UCSD-AML1 (cell line): ENCODE data around the gene SCG2.
"Not testable (repeated sequence)": the region's sequence is repeated elsewhere in the genome, so short reads cannot be mapped to it uniquely, and the experiment has no call there.

Experiments used
- DNase-seq: peaks from one replicate; lab custom pipeline; 2025; ENCODE audit not compliant: unreplicated experiment; lab: John Stamatoyannopoulos, UW

Gene SCG2

DNA sequence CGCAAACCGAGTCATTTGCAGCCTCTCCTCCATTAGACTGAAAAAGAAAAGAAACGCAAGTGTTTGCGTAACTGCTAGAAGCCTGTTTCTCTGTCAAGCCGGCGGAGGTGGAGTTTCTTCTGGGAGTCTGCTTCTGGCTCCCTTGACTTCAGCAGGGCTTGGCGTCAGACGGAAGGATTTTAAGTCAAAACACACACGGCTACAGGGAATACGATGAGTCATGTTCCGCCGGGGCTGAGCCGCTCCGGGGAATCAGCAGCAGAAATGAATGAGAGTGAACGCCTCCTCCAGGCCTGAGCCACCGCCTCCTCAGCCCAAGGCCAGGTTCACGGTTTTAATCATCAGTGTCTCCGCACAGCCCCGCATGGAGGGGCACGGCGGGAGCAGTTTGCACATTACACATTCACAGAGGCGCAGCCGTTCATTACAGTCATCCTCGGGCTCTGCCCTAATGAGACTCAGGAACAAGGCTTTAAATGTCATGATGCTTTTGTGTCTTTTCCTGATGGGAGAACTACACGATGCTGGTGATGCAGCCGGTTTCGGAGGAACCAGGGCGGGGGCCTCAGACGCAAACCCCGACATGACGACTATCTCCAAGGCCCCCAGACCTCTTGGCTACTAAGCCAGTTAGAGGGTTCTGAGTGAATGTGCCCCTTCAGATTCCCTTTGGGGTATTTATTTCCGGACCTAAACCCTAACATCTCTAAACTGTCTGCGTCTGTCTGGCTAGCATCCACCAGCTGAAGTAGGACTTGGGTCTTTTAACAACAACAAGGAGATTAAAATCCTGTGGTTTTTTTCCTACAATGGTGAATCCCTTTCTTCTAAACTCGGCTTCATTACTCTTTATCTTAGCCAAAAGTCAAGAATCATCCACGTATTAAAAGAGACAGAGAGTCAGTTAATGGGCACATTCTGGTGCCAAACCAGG lies 11.1 kb upstream of the SCG2 start:
- DNase-seq, result no peak

DNA sequence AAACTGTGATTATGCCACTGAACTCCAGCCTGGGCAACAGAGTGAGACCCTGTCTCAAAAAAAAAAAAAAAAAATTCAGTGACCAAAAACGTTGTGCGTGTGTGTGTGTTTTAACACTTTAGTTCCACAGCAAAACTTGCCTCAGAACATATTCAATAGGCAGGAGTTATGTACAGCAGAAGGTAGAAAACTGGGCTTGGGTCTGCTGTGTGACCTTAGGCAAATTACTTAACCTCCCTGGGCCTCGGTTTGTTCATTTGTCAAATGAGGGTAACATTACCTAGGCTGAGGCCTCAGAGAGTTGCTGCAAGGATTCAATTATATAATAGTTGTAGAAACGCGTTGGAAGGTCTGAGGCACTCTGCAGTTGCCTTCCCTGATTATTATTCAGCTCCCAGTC lies 10.3 kb upstream of the SCG2 start:
- DNase-seq, result no peak

- DNase-seq, result no peak
Observed at GRCh38 chr2:223611061-223611460, 8.9 kb upstream of the SCG2 start.

GRCh38 chr2:223607476-223607875 lies 5.3 kb upstream of the SCG2 start:
- no peak for DNase-seq

GRCh38 chr2:223606946-223607345 lies 4.8 kb upstream of the SCG2 start:
- DNase-seq, result no peak

GRCh38 chr2:223604231-223604630 lies 2.1 kb upstream of the SCG2 start:
- DNase-seq, result no peak

DNA sequence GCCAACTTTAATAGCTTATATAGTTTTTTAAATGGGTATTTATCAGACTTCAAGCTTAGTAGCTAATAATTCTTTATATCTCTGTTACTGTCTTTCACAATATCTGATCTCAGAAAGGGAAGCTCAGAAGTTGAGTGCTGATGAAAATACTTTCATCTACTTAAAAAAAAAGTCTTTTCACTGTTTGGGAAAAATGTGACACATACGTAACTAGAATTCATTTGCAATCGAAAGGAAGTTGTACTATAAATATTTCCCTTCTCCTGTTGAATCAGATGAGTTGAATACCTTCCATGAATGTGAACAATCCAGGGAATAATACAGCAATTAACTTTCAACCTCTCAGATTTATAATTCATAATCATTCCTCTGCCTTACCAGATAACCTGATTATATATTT lies 811 bp upstream of the SCG2 start:
- no peak for DNase-seq

GRCh38 chr2:223601018-223601417 lies 1.1 kb downstream of the SCG2 start:
- no peak for DNase-seq

- DNase-seq, result no peak
Observed at GRCh38 chr2:223599640-223600380, 2.4 kb downstream of the SCG2 start.

DNA sequence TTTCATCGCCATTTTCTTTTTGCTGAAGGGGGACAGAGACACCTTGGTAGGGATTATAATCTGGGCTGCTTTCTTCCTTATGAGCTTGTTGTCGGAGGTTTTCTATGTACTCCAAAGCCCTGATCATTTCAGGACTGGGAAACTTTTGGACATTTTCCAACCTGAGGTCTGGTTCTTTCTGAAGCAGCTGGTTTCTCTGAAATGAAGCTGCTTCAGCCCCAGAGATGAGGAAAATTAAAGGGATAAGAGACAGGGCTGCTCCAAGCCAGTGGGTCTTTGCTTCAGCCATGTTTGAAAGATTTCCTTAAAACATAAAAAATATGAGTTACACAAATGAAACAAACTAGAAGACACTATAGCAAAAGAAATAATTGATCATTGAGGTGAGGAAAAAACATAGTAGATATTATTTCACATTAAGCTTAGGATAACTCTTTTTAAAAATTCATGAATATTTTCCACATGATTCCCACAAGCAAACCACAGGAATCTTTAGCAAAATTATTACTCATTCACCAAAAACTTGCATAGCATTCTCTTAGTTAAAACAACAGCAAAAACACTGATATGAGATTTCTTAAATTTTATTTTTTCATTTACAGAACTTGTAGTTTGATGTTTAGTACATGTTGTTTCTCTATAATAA lies 3.0 kb downstream of the SCG2 start:
- DNase-seq, result no peak

DNA sequence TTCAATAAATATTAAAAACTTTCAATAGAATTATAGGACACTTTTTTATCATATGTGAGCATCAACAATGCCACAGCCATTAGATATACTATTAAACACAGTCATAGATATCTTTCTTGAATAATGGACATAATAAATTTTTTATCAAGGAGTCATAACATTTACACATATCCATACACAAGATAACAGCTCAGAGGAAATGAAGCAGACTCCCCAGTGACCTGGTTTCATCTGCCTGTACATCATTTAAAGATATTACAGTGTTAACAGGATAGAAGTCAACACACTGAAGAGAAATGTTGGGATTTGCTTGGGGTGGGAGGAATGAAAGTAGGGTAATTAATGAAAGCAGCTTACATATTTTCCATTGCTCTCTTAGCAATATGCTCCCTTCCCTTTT lies 5.1 kb downstream of the SCG2 start:
- DNase-seq, result no peak

- DNase-seq, result no peak
Observed at GRCh38 chr2:223596208-223596607, 6.0 kb downstream of the SCG2 start.

DNA sequence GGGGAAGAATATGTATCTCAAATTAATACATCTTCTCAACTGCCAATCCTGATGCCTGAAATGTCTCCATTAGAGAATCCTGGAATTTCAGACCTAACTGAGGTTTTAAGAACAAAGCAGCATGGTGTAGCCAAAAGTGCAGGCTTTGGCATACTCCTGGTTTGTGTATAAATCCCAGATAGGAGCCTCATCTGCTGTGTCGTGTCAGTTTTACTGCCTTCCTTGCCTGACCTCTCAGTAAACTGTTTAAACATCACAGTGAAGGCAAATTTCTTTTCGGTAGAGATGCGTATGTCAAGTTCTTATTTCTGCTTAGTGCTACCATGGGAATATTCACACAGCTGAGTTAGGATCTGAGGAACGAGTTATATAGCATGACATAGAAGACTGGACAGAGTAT lies 7.3 kb downstream of the SCG2 start:
- DNase-seq, result no peak

DNA sequence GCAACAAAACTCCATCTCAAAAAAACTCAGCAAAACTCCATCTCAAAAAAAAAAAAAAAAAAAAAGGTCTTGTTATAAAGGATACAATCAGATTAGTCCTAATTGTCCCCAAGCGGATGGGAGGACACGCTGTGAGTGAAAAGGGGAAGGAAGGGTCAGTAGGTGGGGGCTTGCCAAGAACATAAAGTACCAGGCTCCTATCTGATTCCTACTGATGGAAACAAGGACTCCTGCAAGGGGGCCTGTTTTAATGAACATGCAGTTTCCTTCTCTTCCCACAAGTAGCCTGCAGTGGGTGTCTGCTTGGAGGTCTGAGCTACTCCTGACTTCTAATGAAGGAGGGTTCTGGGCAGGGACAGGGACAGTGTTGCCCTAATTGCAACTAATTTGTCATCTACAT lies 7.9 kb downstream of the SCG2 start:
- no peak for DNase-seq

GRCh38 chr2:223592689-223593088 lies 9.5 kb downstream of the SCG2 start:
- not testable (repeated sequence) for DNase-seq

DNA sequence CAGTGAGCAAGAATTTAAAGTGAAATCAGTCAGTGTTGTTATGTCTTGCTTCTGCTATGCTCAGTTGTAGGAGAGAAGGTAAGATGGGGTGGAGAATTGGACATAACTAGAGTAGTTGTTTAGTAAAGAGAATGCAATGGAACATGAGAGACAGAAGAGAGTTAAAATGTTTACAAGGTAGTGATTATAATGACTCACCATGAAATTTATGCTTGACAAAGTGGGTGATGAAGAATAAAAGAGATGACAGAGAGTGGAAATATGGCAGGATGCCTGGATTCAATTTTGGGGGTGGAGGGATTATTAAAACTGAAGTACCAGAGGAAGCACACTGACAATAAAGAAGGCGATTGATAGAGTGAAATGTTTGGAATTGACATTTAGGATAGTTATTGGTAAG lies 10.6 kb downstream of the SCG2 start:
- DNase-seq, result no peak

DNA sequence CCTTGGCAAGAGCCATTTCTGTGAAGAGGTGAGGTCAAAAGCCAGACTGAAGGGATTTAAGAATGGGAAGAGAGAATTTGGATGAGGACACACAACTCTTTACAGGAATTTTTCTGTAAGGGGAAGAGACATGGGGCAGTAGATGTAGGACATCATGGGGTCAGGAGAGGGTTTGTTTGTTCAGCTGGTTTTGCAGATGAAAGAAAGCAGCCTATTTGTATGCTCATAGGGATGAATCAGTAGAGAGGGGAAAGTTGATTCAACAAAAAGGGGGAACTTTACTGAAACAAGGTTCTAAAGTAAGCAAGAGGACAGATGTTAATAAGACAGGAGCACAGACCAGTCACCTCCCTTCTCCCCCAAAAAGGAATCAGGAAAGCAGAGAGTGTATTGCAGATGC lies 11.2 kb downstream of the SCG2 start:
- DNase-seq, result no peak

DNA sequence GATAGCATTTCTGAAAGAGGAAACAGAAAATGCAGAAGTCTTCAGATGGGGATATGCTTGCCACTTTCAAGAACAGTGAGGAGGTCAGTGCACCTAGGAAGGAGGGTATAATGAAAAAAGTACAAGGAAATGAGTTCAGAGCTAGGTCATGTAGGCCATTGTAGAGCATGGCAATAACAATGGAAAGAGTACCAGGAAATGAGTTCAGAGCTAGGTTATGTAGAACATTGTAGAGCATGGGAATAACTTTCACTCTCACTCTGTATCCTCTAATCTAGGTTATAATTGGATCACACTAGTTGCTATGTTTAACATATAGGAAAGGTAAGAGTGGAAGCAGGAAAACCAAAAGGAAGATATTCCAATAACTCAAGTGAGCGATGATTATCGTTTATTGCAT lies 12.3 kb downstream of the SCG2 start:
- DNase-seq, result no peak

DNA sequence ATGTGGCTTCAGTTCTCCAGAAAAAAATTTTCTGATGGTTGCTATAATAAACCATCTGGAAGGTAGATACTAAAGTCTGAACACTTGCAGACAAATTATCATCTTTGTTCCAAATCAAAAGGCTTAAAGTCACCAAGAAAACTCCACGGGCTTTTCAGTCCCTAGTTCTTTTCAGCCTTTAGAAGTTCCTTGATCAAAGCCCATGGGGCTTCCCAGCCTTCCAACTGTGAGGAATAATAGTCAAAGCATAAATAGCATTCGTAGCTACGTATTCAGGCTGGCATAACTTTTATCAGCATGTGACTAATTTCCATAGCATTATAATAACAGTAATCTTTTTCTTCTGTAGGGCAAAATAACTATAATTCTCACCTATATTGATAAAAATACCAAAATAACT lies 13.9 kb downstream of the SCG2 start:
- DNase-seq, result no peak

DNA sequence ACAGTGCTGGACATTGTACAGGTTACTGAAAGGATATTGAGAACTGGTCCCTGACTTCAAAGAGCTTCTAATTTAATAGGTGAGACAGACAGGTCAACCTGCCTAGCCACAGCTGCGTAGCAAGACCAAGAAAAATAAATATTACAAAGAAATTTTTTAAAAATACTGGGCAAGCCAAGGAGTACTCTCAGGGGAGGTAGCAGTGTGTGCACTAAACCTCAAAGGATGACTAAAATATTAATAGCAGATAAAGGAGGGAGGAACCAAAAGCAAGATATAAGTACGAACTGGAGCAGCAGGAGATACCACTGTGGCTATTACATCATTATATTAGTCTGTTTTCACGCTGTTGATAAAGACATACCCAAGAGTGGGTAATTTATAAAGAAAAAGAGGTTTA lies 14.9 kb downstream of the SCG2 start:
- DNase-seq, result no peak

DNA sequence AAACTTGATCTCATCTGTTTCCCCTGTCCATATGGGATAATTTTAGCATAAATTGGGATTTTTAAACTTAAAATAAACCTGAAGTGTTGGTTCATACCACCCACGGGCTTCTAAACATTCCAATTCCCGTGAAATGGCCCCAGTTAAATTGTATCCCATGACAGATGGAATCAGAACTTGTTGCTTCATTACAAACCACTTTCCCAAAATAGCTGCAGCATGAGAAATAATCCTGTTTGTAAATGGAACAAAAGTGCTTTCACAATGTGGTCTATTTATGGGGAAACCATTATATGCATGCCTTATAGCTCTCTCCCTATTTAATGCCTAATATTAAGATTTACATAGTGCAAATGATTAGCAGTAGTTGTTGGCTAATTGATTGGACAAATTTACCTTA lies 15.9 kb downstream of the SCG2 start:
- DNase-seq, result no peak

DNA sequence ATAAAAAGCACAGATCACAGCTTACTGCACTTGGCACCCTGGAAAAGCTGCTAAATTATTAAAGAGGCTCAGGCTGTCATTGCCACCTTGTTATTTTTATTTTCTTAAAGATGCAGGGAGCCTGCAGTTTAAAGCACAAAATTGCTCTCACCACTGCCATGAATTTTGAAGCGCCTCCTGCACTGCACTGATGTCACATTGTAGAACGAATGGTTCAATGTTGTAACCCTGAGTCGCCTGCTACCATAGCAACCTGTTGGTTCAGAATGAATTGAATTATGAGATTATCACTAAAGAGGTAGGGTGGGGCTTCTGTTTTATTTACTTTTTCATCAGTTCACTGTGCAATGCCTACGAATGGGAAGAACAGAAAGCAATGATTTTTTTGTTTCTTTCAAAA lies 16.5 kb downstream of the SCG2 start:
- no peak for DNase-seq
